NCI-H524 treated with DMSO at 0.1 percent for 48 hours (cell line): ENCODE measurements around the gene LRTM2.

ENCODE experiments used
- DNase-seq: peaks from one replicate; lab custom pipeline; 2025; lab: John Stamatoyannopoulos, UW

The LRTM2 gene

GRCh38 chr12:1842183-1842904 lies 22.0 kb downstream of the LRTM2 start:
- DNase-seq, result no peak

DNA sequence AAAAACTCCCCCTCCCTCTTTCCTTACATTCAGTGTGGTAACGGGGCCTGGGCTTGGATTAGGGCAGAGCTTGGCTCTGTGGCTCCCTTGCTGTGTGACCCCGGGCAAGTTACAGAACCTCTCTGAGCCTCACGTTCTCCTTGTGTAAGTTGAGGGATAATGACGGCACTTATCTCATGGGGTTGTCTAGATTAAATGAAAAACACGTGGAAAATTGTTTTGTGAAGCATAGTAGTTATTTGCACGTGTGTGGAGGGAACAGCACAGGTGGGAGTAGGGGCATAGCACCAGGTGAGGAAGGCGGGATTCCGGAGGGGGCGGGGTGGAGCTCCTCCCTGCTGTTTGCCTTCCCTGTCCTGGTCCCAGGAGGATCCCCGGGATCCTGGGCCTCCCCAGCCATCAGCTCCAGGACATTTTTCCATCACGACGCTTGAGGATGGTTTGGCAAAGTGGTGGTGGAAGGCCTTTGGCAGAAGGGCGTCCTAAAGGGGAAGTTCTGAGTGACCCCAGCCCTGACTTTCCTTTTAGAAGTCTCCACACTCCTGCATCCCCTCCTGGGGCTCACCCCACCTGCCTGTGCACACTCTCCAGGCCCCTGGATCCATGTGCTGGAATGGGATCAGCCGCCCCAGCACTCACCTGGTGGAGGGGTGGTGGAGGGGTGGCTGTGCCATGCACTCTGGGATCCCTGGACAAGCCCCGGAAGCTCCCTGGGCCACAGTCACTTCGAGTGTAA lies 22.7 kb downstream of the LRTM2 start:
- no peak for DNase-seq

GRCh38 chr12:1843641-1844005 lies 23.3 kb downstream of the LRTM2 start:
- no peak for DNase-seq

DNA sequence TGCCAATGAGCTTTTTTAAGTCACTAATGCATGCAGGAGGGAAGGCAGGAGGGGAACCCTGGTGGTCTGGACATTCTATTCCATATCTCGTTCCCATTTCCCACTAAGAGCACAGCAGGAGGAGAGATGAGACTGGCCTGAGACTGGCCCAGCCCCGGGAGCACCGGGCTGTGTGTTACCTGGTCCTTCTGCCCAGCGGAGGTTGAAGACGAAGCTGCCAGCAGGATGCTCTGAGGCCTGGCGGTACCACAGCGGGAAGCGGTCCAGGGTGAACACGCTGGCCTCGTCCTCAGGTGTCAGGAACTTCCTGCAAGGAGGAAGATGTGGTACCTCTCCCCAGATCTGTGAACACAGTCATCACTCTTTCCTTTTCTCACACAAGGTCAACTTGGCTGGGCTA lies 23.9 kb downstream of the LRTM2 start:
- no peak for DNase-seq

GRCh38 chr12:1844661-1845409 lies 24.5 kb downstream of the LRTM2 start:
- DNase-seq, result no peak

DNA sequence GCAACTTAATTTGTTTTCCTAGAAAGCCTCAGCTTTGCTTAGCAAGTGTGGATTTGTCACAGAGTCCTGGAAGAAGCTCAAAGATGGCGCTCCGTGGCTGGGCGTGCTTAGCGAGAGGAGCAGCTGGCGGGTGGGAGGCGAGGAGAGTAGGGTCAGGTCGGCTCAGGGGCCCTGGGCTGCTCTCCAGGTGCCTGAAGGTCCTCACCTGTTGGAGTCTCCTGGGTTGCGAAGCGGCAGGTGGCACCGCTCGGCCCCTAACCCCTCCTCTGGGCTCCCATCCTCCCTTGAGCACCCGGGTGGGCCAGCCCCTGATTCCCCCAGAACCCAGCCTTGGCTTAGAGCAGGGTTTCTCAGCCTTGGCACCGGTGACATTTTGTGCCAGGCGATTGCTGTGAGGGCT lies 25.1 kb downstream of the LRTM2 start:
- DNase-seq, result no peak

DNA sequence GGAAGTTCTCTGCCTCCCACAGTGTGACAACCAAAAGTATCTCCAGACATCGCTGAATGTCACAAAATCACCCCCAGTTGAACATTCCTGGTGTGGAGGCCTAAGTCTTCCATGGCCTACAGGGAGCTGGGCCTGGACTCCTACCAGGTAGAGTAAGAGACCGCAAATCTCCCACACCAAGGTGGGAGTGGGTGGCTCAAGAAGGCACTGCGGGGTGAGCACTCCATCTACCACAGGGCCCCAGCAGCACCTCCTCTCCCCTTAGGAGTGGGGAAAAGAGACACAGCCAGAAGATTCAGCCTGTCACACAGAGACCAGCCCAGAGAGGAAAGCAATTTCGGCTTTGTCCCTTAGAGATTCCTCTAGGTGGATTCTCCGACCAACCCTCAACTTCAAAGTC lies 25.5 kb downstream of the LRTM2 start:
- DNase-seq, result no peak

DNA sequence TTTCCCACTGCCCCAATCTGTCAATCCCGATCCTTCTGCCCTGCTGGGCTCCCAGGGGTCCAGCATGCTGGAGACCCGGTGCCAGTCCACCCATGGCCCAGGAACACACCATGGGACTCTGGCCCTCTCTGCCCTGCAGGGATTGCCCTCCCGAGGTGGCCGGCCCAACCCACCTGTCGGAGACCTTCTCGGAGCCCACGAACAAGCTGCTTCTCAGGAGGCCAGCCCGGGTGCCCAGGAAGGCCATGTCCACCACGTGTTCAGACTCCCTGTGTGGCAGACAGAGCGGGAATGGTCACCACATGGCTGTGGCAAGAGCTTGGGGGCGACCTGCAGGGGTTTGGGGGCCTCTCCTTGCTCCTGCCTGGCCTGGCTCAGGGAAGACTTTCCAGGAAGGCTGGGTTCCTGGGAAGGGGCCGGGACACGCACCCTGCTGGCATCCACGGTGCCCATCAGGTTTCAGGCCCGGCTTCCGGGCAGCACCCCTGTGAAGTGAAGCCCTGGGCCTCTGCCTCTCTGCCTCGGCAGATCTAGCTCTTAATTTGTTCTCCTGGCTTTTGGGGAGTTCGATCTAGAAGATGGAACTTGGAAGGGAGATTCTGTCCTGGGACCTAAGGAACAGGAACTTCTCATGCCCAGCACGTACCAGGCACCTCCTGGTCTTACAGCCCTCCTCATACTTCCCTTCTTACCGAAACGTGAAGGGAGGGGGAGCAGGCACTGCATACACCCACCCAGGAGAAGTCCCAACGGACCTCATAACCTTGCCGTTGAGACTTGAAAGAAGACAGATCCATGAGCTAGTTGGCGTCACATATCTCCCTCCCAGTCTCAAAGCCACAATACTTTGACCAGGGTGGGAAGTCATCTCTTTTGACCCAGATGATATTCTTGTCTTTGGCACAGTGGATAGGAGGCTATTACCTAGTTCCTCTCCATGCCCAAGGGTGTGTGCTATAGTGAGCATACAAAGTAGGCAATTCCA lies 26.3 kb downstream of the LRTM2 start:
- DNase-seq, result no peak

- no peak for DNase-seq
Measured at GRCh38 chr12:1847411-1847810, 27.0 kb downstream of the LRTM2 start.

DNA sequence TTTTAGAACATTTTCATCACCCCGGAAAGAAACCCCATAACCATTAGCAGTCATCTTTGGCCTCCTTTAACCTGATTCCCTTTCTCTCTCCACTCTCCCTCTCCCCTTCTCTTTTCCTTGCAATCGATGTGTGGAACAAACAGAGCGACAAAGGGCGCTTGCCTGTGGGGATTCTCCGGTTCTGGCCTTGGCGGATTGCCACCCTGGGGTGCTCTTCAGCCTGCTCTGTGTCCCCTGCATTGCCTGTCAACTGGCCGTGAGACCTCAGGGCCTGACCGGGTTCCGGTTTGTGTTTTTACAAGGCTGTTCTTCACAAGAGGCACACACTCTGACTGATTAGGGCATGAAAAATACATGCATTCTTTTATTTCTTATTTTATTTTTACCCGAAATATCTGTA lies 27.8 kb downstream of the LRTM2 start:
- no peak for DNase-seq

DNA sequence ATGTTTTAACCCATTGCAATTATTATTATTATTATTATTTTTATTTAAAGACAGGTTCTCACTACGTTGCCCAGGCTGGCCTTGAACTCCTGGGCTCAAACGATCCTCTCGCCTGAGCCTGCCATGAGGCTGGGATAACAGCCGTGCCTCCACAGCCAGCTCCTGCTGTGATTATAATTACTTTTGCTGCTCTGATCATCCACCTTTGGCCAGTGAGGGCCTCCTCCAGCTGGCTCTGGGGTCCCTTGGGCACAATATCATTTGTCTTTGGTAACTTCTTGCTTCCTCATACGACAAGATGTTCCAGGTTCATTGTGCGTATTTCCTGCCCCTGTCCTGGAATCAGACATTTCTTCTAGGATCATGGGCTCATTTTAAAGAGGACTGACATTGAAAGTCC lies 28.4 kb downstream of the LRTM2 start:
- no peak for DNase-seq

DNA sequence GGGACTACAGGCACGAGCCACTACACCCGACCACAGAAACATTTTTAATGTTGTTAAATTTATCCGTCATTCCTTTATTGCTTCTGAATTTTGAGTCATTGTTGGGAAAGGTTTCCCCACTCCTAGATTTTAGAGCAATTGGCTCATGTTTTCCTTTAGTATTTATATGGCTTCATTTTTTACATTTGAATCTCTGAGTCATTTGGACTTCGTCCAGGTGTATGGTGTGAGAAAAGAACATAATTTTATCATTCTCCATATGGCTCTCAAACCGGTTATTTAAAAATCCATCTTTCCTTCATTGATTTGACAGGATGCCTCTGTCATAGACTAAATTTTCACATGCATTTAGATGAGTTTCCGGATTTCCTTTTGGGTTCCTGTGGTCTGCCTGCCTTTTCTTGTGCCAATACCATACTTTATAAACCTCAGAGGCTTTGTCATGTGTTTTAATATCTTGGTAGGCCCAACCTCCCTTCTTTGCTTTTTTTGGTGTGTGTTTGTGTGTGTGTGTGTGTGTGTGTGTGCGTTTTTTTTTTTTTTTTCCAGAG lies 30.9 kb downstream of the LRTM2 start:
- DNase-seq, result no peak

DNA sequence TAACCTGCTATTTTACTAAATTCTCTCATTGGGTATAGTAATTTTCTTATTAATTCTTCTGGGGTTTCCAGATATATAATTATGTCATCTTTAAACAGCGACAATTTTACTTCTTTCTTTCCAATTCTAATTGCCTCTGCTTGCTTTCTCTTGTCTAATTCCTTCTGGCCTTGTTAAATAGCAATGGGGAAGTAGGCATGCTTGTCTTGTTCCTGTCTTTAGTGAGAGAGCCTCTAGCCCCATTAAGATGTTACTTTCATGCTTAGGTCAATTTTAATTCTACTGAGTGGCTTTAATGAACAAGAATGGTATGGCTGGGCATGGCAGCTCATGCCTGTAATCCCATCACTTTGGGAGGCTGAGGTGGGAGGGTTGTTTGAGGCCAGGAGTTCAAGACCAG lies 31.7 kb downstream of the LRTM2 start:
- no peak for DNase-seq

GRCh38 chr12:1853716-1854115 lies 33.4 kb downstream of the LRTM2 start:
- no peak for DNase-seq

DNA sequence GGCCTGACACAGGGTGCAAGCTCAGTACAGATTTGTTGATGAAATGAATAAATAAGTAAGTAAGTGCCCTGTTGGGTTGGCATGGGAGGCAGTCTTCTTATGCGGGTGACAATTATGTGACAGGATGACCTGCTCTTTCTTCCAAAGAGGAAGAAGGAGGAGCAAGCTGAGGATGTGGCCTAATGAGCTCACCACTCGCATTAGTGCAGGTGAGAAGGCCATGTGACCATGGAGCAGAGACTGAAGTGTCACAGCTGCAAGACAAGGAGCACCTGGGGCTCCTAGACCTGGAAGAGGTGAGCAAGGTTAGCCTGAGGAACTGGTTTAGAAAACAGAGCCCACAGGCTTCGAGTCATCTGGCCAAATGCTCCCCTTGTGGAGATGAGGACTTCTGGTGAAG lies 34.9 kb downstream of the LRTM2 start:
- no peak for DNase-seq

GRCh38 chr12:1857086-1857485 lies 36.7 kb downstream of the LRTM2 start:
- DNase-seq, result no peak

- DNase-seq, result no peak
Measured at GRCh38 chr12:1857821-1858220, 37.5 kb downstream of the LRTM2 start.

GRCh38 chr12:1858456-1858855 lies 38.1 kb downstream of the LRTM2 start:
- DNase-seq, result no peak

GRCh38 chr12:1859643-1860042 lies 39.3 kb downstream of the LRTM2 start:
- DNase-seq, result no peak

DNA sequence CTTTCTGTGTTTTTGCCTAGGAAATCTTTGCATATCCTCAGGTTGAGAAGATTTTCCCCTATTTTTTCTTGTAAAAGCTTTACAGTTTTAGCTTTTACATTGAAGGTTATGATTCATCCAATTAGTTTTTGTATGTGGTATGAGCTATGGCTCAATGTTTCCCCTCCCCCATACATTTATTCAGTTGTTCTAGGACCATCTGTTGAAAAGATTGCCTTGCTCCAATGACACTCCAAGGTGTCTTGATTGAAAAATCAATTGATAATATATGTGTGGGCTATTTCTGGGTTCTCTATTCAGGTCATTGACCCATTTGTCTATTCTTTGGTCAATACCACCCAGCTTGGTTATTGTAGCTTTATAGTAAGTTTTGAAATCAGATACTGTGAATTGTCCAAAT lies 42.6 kb downstream of the LRTM2 start:
- DNase-seq, result no peak

GRCh38 chr12:1863823-1864222 lies 43.5 kb downstream of the LRTM2 start:
- no peak for DNase-seq

GRCh38 chr12:1864456-1864855 lies 44.1 kb downstream of the LRTM2 start:
- DNase-seq, result no peak
